NCI-H1694 treated with DMSO at 0.1 percent for 48 hours (cell line): Measurements from ENCODE around the gene FOLR2.

ENCODE experiments used
- DNase-seq: peaks from one replicate; lab custom pipeline; 2025; lab: John Stamatoyannopoulos, UW

FOLR2 gene

DNA sequence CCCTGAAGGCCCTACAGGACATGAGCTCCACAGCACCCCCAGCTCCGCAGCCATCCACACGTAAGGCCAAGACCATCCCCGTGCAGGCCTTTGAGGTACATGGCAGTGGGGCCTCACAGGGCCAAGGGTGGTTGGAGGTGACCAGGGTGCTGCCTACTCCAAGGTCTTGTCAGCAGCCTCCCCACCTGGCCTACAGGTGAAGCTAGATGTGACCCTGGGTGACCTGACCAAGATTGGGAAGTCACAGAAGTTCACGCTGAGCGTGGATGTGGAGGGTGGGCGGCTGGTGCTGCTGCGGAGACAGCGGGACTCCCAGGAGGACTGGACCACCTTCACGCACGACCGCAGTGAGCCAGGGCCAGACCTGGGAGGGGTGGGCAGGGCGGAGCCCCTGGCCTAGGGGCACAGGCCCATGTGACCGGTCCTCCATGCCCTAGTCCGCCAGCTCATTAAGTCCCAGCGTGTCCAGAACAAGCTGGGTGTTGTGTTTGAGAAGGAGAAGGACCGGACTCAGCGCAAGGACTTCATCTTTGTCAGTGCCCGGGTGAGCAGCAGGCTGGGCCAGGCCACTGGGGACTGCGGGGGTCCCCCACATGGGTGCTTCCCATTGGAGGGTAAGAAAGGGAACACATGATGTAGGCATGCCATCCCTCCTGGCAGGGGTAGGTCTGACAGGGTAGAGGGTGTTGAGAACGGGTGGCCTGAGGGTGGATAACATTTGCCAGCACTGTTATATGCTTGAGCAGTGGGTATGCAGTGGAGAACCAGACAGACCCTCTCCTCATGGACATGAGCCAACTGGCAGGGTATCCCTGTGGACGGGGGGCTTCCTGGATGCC, 13.6 kb downstream of the FOLR2 start:
- DNase-seq: no peak

DNA sequence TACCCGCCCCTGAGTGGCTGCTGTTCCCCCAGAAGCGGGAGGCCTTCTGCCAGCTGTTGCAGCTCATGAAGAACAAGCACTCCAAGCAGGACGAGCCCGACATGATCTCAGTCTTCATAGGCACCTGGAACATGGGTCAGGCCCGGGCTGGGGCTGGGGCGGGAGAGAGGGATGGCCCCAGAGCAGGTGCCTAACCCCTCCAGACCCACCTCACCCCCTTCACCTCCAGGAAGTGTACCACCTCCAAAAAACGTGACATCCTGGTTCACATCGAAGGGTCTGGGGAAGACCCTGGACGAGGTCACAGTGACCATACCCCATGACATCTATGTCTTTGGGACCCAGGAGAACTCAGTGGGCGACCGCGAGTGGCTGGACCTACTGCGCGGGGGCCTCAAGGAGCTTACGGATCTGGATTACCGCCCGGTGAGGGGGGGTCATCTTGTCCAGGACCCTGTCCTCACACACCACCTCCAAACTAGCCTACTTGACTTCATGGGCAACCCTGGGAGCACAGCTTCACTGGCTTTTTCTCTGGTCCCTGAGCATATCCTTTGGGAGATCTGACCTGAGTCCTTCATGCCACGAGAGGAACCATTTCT, 14.3 kb downstream of the FOLR2 start:
- DNase-seq: no peak

DNA sequence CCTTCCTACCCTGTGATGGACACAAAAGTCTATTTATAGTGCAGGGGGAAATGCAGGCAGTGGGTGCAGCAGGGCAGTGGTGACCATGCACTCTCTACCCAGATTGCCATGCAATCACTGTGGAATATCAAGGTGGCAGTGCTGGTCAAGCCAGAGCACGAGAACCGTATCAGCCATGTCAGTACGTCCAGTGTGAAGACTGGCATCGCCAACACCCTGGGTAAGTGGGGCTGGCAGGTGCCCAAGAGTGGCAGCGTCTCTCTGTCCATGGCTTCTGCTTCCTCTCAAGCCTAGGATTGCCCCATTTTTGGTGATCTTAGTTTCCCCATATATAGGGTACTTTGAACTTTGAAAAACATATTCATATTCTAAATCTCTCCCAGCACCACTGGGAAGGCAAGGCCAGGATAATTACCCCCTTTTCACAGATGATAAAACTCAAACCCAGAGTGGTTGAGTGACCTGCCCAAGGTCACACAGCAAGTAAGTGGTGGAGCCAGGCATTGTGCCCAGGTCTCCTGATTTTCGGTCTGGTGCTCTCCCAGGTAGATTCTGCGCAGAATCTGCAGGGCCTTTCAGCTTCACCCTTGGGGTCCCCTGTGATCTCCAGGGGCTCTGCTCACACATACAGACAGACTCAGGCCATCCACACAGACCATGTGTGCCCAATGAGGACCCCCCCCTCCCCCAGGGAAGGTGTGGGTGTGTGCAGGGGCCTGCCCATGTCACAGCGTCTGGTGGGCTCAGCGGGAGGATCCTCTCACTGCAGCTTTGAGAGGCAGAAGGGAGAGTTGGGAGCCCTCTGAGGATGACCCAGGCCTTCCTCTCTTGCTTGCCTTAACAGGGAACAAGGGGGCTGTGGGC, 15.0 kb downstream of the FOLR2 start:
- DNase-seq: no peak

DNA sequence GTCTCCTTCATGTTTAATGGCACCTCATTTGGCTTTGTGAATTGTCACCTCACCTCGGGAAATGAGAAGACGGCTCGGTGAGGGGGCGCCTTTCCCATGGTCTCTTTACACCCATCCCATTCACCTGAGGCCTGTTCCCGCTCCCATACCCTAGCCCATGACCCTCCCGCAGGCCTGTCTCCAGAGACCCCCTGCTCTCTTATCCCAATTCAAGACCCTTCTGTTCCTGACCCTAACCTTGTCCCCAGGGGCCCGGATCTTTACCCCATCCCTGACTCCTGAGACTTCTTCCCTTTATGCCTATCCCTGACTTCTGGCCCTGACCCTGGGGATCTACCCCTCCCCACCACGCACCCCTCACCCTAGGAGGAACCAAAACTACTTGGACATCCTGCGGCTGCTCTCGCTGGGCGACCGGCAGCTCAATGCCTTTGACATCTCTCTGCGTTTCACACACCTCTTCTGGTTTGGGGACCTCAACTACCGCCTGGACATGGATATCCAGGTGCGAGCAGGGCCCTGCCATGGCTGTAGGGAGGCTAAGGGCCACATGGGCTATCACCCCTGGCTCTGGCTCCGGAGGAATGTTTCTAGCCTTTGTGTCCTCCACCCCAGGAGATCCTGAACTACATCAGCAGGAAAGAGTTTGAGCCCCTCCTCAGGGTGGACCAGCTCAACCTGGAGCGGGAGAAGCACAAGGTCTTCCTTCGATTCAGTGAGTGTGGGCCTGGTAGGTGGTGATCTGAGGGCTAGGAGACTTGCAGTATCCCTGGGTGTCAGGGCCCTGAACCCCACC, 15.9 kb downstream of the FOLR2 start:
- DNase-seq: no peak

DNA sequence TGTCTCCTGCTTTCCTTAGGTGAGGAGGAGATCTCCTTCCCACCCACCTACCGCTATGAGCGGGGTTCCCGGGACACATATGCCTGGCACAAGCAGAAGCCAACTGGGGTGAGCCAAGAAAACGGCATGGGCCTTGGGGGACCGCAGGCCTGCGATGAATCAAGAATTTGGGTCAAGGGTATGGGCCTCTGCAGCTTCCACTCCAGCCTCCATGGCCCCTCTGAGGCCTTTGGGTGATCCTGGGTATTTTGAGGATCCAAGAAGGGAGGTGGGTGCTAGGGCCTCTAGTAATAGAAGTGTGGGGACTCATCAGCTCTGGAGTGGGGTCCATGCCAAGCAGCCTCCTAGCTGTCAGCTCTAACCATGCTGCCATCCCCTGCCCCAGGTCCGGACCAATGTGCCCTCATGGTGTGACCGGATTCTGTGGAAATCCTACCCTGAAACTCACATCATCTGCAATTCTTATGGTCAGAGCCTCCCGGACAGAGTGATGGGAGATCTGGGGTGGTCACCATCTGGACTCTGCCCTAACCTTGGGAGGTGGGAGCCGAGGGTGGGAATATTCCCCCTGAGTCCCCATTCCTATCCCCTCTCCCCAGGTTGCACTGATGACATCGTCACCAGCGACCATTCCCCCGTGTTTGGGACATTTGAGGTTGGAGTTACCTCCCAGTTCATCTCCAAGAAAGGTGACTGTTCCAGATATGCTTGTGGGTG, 16.6 kb downstream of the FOLR2 start:
- DNase-seq: no peak

DNA sequence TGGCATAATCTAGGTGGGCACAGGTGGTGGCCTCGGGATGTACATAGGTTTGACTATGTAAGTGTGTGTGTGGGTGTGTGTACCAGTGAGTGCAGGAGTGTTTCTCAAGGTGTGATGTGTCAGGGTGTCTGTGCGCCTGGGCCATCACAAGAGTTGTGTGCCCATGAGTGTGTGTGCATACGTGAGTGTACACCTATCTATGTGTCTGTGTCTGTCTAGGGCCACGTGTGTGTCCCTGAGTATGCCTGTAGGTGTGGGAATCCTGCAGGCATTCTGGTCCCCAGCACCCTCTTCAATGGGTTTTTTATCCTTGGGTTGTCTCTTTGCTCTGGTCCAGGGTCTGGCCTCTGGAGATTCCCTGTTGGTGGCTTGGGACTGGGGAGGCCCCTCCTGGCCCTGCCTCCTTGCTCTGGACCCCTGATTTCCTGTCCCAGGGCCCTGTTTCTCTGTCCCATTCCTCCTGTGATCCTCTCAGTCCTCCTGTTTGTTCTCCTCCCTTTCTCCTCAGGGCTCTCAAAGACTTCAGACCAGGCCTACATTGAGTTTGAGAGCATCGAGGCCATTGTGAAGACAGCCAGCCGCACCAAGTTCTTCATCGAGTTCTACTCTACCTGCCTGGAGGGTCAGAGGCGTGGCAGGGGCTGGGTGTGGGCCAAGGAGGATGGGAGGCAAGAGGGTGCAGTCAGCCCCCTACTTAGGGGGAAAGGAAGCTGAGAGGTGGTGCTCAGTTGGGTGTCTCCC, 17.3 kb downstream of the FOLR2 start:
- DNase-seq: no peak

DNA sequence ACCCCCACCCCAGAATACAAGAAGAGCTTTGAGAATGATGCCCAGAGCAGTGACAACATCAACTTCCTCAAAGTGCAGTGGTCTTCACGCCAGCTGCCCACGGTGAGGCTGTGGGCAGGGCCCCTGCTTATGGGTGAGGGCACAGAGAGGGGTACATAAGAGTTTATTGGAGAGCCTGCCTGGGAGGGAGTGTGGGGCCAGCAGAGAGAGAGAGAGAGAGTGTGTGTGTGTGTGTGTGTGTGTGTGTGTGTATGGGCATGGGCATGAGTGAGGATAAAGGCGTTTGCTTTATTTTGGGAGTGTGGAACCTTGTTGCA, 17.9 kb downstream of the FOLR2 start:
- DNase-seq: no peak

DNA sequence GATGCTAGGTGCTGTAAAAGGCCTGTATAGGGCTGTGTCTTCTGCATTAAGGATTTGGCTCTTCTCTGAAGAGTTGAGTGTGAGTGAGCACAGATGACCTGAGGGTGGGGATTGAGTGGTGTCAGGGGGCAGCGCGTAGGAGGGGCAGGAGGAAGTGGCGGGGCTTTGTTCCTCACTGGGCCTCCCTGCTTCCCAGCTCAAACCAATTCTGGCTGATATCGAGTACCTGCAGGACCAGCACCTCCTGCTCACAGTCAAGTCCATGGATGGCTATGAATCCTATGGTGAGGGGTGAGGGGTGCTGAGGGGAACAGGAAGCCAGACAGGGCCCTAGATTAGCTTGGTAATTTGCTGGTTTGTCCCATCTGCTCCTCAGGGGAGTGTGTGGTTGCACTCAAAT, 18.3 kb downstream of the FOLR2 start:
- no peak for DNase-seq

DNA sequence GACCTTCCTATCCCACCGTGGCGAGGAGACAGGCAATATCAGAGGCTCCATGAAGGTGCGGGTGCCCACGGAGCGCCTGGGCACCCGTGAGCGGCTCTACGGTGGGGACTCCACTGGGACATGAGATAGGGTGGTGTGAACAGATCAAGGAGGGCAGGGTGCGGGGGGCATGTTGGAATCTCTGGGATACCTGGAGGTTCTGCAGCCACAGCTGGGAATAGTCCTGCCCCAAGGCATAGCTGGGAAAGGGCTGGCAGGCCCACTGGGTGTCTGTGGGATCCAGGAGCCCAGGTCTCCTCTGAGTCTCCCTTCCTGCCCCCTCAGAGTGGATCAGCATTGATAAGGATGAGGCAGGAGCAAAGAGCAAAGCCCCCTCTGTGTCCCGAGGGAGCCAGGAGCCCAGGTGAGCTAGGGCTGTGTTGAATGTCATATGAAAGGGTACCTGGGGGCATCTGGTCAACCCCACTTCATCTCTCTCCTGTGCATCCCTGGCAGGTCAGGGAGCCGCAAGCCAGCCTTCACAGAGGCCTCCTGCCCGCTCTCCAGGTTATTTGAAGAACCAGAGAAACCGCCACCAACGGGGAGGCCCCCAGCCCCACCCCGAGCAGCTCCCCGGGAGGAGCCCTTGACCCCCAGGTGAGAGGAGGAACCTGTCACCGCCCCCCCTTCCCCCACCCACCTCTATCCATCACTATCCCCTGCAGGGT, 18.9 kb downstream of the FOLR2 start:
- no peak for DNase-seq

DNA sequence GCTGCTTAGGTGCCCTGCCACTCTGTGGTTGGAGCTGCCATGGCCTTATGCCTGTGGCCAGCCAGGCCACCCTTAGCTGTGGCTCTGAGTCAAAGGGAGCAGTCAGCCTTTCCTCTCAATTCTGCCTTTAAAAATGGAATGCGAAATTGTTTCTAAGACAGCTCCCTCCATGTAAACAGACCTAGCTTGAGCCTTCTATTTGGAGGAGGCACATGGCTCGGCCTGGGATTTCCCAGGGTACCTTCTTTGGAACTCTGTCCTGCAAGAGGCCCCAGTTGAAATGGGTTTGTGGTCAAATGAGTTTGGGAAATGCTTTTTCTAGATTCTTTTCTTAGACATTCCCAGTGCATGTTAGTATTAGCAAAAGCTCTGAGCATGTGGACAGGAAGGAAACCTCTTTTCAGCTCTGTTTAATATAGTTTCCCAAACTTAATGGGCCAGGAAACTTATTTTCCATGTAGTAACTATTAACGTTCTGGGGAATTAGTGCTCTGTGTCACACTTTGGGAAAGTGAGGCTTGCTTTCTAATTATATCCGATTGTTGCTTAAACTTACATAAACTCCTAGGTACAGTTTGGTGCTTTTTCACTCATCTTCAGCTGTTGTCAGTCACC, 19.6 kb downstream of the FOLR2 start:
- no peak for DNase-seq

DNA sequence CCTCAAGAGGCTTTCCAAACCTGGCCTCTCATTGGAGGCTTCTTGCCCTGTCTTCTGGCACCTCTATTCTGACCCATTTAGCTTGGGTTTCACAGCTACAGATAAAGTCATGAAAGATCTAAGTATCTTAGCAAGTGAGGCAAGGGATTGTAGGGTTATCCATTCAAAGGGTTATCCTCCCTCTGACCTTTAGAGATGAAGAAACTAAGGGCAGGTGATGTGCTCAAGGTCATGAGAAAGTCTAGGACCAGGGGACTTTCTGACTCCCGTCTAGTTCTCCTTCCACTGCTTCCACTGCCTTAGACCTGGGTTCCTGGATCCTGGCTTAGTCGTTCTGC, 20.1 kb downstream of the FOLR2 start:
- no peak for DNase-seq

DNA sequence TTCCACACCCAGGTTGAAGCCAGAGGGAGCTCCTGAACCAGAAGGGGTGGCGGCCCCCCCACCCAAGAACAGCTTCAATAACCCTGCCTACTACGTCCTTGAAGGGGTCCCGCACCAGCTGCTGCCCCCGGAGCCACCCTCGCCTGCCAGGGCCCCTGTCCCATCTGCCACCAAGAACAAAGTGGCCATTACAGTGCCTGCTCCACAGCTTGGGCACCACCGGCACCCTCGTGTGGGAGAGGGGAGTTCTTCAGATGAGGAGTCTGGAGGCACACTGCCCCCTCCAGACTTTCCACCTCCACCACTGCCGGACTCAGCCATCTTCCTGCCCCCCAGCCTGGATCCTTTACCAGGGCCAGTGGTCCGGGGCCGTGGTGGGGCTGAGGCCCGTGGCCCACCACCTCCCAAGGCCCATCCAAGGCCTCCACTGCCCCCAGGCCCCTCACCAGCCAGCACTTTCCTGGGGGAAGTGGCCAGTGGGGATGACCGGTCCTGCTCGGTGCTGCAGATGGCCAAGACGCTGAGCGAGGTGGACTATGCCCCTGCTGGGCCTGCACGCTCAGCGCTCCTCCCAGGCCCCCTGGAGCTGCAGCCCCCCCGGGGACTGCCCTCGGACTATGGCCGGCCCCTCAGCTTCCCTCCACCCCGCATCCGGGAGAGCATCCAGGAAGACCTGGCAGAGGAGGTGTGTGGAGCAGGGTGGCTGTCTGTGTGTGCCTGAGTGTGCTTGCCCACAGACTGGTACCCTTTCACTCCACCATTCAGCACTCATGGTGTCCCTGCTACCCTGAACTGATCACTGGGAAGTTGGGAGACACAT, 20.7 kb downstream of the FOLR2 start:
- DNase-seq: no peak

DNA sequence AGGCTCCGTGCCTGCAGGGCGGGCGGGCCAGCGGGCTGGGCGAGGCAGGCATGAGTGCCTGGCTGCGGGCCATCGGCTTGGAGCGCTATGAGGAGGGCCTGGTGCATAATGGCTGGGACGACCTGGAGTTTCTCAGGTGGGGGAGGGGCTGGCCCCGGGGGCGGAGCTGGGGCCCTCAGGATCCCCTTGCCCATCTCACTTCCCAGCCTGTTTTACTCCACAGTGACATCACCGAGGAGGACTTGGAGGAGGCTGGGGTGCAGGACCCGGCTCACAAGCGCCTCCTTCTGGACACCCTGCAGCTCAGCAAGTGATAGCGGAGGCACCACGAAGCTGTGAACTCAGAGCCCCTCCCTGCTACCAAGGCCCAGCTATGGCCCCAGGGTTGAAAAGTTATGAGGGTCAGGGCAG, 21.5 kb downstream of the FOLR2 start:
- DNase-seq: peak; percentile 32

DNA sequence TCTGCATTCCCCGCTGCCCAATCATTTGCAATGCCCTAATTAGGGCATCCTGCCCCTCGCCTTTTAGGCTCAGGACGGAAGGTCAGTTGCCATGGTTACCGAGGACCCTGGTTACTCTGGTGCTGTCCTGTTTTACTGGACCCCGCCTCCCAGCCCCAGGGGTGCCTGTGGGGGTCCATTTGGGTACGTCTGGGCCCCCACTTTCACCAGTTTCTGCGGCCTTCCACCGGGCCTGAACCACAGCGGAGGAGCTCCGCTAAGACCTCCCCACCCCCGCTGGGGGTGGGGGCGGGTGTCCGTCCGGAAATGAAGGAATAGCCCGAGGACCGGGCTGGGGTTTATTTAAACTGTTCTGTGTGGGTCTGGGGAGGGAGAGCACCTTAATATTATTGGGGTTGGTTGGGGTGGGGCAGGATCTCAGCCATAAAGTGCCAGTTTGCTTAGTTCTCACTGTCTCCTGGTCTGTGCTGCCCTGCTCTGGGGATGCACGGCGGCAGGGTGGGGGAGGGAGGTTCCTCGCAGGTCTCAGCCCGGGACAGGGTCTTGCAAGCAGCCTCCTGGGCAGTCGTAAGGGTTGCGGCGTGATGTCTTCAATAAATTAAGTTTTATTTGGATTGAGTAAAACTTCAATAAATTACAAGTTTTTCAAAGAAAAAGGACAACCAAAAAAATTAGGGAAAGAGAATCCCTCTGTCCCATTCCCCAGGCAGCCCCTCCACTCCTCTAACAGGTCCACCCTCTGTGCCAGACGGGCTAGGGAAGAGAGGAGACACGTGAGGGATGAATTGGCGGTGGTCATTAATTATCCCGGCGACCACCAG, 22.1 kb downstream of the FOLR2 start:
- DNase-seq: no peak

DNA sequence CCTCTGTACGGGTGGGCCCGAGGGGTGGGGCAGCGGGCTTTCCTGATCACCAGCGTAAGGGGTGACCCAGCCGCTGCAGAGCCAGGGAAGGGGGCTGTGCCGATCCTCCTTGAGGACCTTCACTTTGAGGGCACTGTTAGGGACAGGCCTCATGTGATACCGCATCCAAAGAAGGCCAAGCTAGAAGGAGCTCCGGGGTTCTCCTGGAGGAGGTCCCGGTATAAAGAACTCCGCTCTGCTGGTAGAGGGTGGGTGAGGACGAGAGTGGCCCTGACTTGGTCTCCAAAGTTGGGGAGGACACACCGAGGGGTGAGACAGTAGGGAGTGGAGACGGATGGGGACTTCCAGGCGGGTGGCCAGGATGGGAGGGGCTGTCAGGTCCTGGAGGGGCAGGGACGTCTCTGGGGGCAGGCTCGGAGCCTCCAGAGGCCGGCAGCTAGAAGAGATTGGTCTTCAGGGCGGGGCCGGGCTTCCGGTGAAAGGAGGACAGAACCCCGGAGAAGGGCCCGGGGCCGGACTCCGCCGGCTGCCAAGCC, 22.8 kb downstream of the FOLR2 start:
- DNase-seq: no peak

DNA sequence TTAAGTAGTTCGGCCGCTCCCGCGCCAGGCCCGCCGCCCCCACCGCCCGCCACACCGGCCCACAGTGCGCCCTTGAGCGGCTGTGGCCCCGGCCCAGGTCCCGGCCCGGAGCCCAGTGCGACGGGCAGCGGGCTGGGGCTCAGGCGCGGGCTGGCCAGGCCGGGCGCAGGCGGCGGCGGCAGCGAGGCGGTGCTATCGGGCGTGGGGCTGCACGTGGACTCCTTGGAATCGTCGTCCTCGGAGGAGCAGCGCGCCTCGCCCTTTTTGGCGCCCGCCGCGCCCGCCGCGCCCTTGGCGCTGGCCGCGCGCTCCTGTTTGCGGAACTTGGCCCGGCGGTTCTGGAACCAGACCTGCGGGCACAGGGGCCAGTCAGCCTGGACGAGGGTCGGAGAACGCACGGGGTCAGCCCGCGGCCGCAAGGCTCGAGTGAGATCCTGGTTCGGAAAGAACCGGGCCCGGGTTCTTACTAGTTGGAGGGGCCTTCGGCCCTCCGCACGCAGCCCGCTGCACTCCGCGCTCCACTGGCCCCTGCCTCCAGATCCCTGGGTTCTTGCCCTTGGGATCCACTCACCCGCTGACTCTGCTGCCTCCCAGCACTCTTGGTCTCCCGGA, 23.4 kb downstream of the FOLR2 start:
- DNase-seq: no peak
